Activated CD4-positive, alpha-beta T cell treated with anti-CD3 and anti-CD28 coated beads, Interleukin-2, amount 50 U/mL, for 24 hours (primary cell): Measurements from ENCODE around the gene DSCAM.
A peak's percentile ranks its signal among the peaks of the same experiment; 100 is the strongest.

Source experiments
- DNase-seq, 2 donors: peaks; one replicate each; pipeline ENCODE4 v3.0.0-alpha.2; 2020; ENCODE audit warnings: low read depth in 1 of 2, low spot score in 1 of 2

The DSCAM gene

GRCh38 chr21:40393066-40393465 lies 453.9 kb downstream of the DSCAM start:
- DNase-seq = no peak

GRCh38 chr21:40388046-40388445 lies 458.9 kb downstream of the DSCAM start:
- no peak for DNase-seq

GRCh38 chr21:40386981-40387747 lies 459.8 kb downstream of the DSCAM start:
- DNase-seq = no peak

- peak in 1 of 2 donors; percentile 17 for DNase-seq
Measured at GRCh38 chr21:40386294-40386911, 460.6 kb downstream of the DSCAM start.

GRCh38 chr21:40385883-40386282 lies 461.1 kb downstream of the DSCAM start:
- DNase-seq = no peak

GRCh38 chr21:40383951-40384350 lies 463.0 kb downstream of the DSCAM start:
- no peak for DNase-seq

GRCh38 chr21:40381111-40381510 lies 465.8 kb downstream of the DSCAM start:
- no peak for DNase-seq

- no peak for DNase-seq
Measured at GRCh38 chr21:40379881-40380810, 466.8 kb downstream of the DSCAM start.

GRCh38 chr21:40377135-40377534 lies 469.8 kb downstream of the DSCAM start:
- DNase-seq = no peak

- DNase-seq = no peak
Measured at GRCh38 chr21:40373761-40374160, 473.2 kb downstream of the DSCAM start.

- DNase-seq = no peak
Measured at GRCh38 chr21:40372506-40372905, 474.5 kb downstream of the DSCAM start.

GRCh38 chr21:40371329-40371728 lies 475.6 kb downstream of the DSCAM start:
- DNase-seq = no peak

GRCh38 chr21:40356644-40357043 lies 490.3 kb downstream of the DSCAM start:
- no peak for DNase-seq

- no peak for DNase-seq
Measured at GRCh38 chr21:40355076-40355475, 491.9 kb downstream of the DSCAM start.

GRCh38 chr21:40351006-40351405 lies 496.0 kb downstream of the DSCAM start:
- DNase-seq = no peak

GRCh38 chr21:40349591-40349990 lies 497.4 kb downstream of the DSCAM start:
- no peak for DNase-seq

- DNase-seq = no peak
Measured at GRCh38 chr21:40345711-40346321, 501.1 kb downstream of the DSCAM start.

GRCh38 chr21:40340357-40340756 lies 506.6 kb downstream of the DSCAM start:
- no peak for DNase-seq

GRCh38 chr21:40339050-40339449 lies 507.9 kb downstream of the DSCAM start:
- no peak for DNase-seq

GRCh38 chr21:40337981-40338380 lies 509.0 kb downstream of the DSCAM start:
- DNase-seq = no peak

GRCh38 chr21:40335704-40336103 lies 511.3 kb downstream of the DSCAM start:
- no peak for DNase-seq
